Neural crest cell (in vitro differentiated cells): ENCODE results near the gene TOR1AIP1. TPM values are rescaled to one million over a fixed set of nuclear protein-coding genes. Genes with fewer than 3 reads are reported as not detected.
A peak's percentile ranks its signal among the peaks of the same experiment; 100 is the strongest.

ENCODE experiments used
- DNase-seq: peaks from one replicate; pipeline ENCODE4 v3.0.0; 2021; ENCODE audit warnings: low read depth, mixed read lengths, low spot score
- H3K27ac Mint-ChIP-seq: one replicate; pipeline ENCODE4 v1.8.0; 2021; ENCODE audit warnings: mild to moderate bottlenecking, mixed read lengths; ENCODE audit not compliant: unreplicated experiment
- H3K27me3 Mint-ChIP-seq: 2 replicates; pipeline ENCODE4 v1.8.0; 2021; ENCODE audit warnings: low read depth, mild to moderate bottlenecking, mixed read lengths
- H3K36me3 Mint-ChIP-seq: 2 replicates; pipeline ENCODE4 v1.8.0; 2021; ENCODE audit warnings: low read depth, mild to moderate bottlenecking, mixed read lengths
- H3K4me1 Mint-ChIP-seq: 2 replicates; pipeline ENCODE4 v1.8.0; 2021; ENCODE audit warnings: mixed read lengths
- H3K4me3 Mint-ChIP-seq: one replicate; pipeline ENCODE4 v1.8.0; 2021; ENCODE audit warnings: mild to moderate bottlenecking, mixed read lengths
- H3K9me3 Mint-ChIP-seq: 2 replicates; pipeline ENCODE4 v1.8.0; 2021; ENCODE audit warnings: mixed read lengths
- total RNA-seq: library from RNA; stranded (reverse); gene quantifications from 2 replicates; pipeline ENCODE4 v1.2.1, GENCODE V29; 2021
- TF ChIP-seq, protein P1 (sequence below): fragments of 200-600 bp; sonication (generic); conservative IDR thresholded peaks from 2 replicates; pipeline ENCODE4 v1.5.0; 2021; ENCODE audit warnings: antibody characterized with exemption, mild to moderate bottlenecking

The TOR1AIP1 gene
- total RNA-seq, 1 donor from 2014 or later = 22.1 TPM

GRCh38 chr1:179875596-179876299 is 6.3 kb upstream of the TOR1AIP1 start:
- TF ChIP-seq, protein P1, sequence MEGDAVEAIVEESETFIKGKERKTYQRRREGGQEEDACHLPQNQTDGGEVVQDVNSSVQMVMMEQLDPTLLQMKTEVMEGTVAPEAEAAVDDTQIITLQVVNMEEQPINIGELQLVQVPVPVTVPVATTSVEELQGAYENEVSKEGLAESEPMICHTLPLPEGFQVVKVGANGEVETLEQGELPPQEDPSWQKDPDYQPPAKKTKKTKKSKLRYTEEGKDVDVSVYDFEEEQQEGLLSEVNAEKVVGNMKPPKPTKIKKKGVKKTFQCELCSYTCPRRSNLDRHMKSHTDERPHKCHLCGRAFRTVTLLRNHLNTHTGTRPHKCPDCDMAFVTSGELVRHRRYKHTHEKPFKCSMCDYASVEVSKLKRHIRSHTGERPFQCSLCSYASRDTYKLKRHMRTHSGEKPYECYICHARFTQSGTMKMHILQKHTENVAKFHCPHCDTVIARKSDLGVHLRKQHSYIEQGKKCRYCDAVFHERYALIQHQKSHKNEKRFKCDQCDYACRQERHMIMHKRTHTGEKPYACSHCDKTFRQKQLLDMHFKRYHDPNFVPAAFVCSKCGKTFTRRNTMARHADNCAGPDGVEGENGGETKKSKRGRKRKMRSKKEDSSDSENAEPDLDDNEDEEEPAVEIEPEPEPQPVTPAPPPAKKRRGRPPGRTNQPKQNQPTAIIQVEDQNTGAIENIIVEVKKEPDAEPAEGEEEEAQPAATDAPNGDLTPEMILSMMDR = no peak
- Mint-ChIP-seq H3K27me3 (no peaks in the 10 kb centered on the region), H3K4me3 (peak overlapping the region; percentile 98), H3K4me1 (peaks cover 38% of the 10 kb centered on the region), H3K27ac (no peak overlapping the region), H3K36me3 (no peaks in the 10 kb centered on the region), H3K9me3 (no peaks in the 10 kb centered on the region)
- no peak for DNase-seq

- TF ChIP-seq, protein P1 = no peak
- H3K4me3 Mint-ChIP-seq = peak overlapping the region; percentile 98
Observed at GRCh38 chr1:179876300-179876715, 5.8 kb upstream of the TOR1AIP1 start.

GRCh38 chr1:179877586-179878265 is 4.4 kb upstream of the TOR1AIP1 start, which contains the start of gene TOR1AIP2:
Gene TOR1AIP2 (minus strand): TSS chr1:179877803. CDS start chr1:179852665, 25,138 bp downstream.
- Mint-ChIP-seq H3K27me3 (no peaks in the 10 kb centered on the region), H3K36me3 (no peaks in the 10 kb centered on the region), H3K4me3 (peak within 1 kb of the TSS; percentile 98), H3K27ac (peak within 1 kb of the TSS; percentile 71), H3K4me1 (peaks cover 47% of the 10 kb centered on the region), H3K9me3 (no peaks in the 10 kb centered on the region)
- peak; percentile 75 for DNase-seq
- TF ChIP-seq, protein P1 = peak; percentile 32

More at GRCh38 chr1:179876300-179876715, 5.8 kb upstream of the TOR1AIP1 start:
- no peak for DNase-seq
- Mint-ChIP-seq H3K4me1 (peaks cover 38% of the 10 kb centered on the region), H3K27me3 (no peaks in the 10 kb centered on the region), H3K9me3 (no peaks in the 10 kb centered on the region), H3K36me3 (no peaks in the 10 kb centered on the region), H3K27ac (no peak overlapping the region)

DNA sequence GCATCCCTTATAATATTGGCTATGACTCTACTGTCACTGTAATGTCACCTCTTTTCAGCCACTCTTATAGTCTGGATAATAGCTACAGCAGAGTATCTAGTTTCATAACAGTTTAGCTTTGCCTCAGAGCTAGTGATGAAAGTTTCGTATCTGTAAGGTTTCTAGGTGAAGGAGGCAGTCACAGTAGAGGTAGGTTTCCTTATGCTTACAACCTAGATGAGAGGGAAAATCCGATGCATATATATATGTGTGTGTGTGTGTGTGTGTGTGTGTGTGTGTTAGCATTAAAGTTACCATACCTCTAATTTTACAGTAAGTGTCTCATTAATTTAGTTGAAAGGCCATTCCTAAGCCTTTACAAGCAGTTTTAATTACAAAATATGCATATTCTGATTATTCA is 2.3 kb upstream of the TOR1AIP1 start:
- H3K4me1 Mint-ChIP-seq = peaks cover 60% of the 10 kb centered on the region
- no peak for DNase-seq
- no peak overlapping the region for H3K27ac Mint-ChIP-seq
- no peaks in the 10 kb centered on the region for H3K36me3 Mint-ChIP-seq
- H3K9me3 Mint-ChIP-seq = no peaks in the 10 kb centered on the region
- TF ChIP-seq, protein P1 = no peak
- H3K4me3 Mint-ChIP-seq = peak overlapping the region; percentile 68
- H3K27me3 Mint-ChIP-seq = no peaks in the 10 kb centered on the region

GRCh38 chr1:179881642-179882252 is 338 bp upstream of the TOR1AIP1 start:
- peak overlapping the region; percentile 100 for H3K27ac Mint-ChIP-seq
- no peak for DNase-seq
- no peaks in the 10 kb centered on the region for H3K36me3 Mint-ChIP-seq
- H3K4me3 Mint-ChIP-seq = peak overlapping the region; percentile 98
- TF ChIP-seq, protein P1 = no peak
- no peaks in the 10 kb centered on the region for H3K9me3 Mint-ChIP-seq
- H3K4me1 Mint-ChIP-seq = peaks cover 47% of the 10 kb centered on the region
- no peaks in the 10 kb centered on the region for H3K27me3 Mint-ChIP-seq
